A673 (cell line): ENCODE measurements around the gene SCNN1G. TPM values are rescaled to one million over a fixed set of nuclear protein-coding genes. Genes with fewer than 3 reads are reported as not detected.

ENCODE experiments used
- BruUV-seq: library from RNA; stranded (reverse); fragments of 400-500 nt; replicated peaks from 2 replicates; lab custom pipeline; 2021; lab: Mats Ljungman, UMichigan
- CTCF ChIA-PET: fragments of 300-600 bp; sonication (Branson Sonifier 250); formaldehyde crosslinking; loops from one replicate; lab custom pipeline; 2022; ENCODE audit warnings: antibody characterized with exemption; lab: Charles Lee
- POLR2A ChIA-PET: fragments of 300-600 bp; sonication (Branson Sonifier 250); formaldehyde crosslinking; loops from one replicate; lab custom pipeline; 2022; ENCODE audit warnings: antibody characterized with exemption; ENCODE audit not compliant: low non-redundant PET; lab: Charles Lee
- DNase-seq: peaks from one replicate; pipeline ENCODE4 v3.0.0-alpha.2; 2015; ENCODE audit warnings: low spot score
- H3K27ac ChIP-seq: fragments of 200-600 bp; sonication (generic); 2 replicates; pipeline ENCODE4 v1.5.1; 2016; ENCODE audit warnings: mixed run types, low read depth, mild to moderate bottlenecking, mixed read lengths, antibody characterized with exemption, low read length; ENCODE audit not compliant: poor library complexity, severe bottlenecking
- H3K27me3 ChIP-seq: fragments of 200-600 bp; sonication (generic); replicated peaks from 2 replicates; pipeline ENCODE4 v1.6.1; 2017; ENCODE audit warnings: mixed run types, low read depth, mild to moderate bottlenecking, mixed read lengths, antibody characterized with exemption, low read length; ENCODE audit not compliant: insufficient read depth, poor library complexity
- H3K36me3 ChIP-seq: fragments of 200-600 bp; sonication (generic); 2 replicates; pipeline ENCODE4 v1.6.1; 2016; ENCODE audit warnings: mixed run types, mild to moderate bottlenecking, mixed read lengths, antibody characterized with exemption, low read length; ENCODE audit not compliant: insufficient read depth, poor library complexity, severe bottlenecking
- H3K4me1 ChIP-seq: fragments of 200-600 bp; sonication (generic); 2 replicates; pipeline ENCODE4 v1.6.1; 2017; ENCODE audit warnings: mixed run types, mild to moderate bottlenecking, mixed read lengths, antibody characterized with exemption, low read length; ENCODE audit not compliant: insufficient read depth, poor library complexity, severe bottlenecking
- H3K4me3 ChIP-seq: fragments of 200-600 bp; sonication (generic); 2 replicates; pipeline ENCODE4 v1.5.1; 2016; ENCODE audit warnings: low read depth, mixed run types, mild to moderate bottlenecking, mixed read lengths, low read length; ENCODE audit not compliant: poor library complexity, severe bottlenecking
- H3K9me3 ChIP-seq: fragments of 200-600 bp; sonication (generic); 2 replicates; pipeline ENCODE4 v1.6.1; 2016; ENCODE audit warnings: mixed run types, low read depth, mild to moderate bottlenecking, mixed read lengths, antibody characterized with exemption, low read length; ENCODE audit not compliant: poor library complexity, severe bottlenecking
- CTCF ChIP-seq: fragments of 300-800, 200-600 bp; sonication (generic); conservative IDR thresholded peaks from 2 replicates; pipeline ENCODE4 v1.5.1; 2017; ENCODE audit warnings: low read depth, mild to moderate bottlenecking, antibody characterized with exemption, low read length, moderate library complexity, mixed read lengths
- EZH2 ChIP-seq: fragments of 200-600 bp; sonication (generic); IDR thresholded peaks from 2 replicates; pipeline ENCODE4 v1.6.1; 2017; ENCODE audit warnings: borderline replicate concordance, low read depth, mild to moderate bottlenecking, mixed read lengths, antibody characterized with exemption, low read length; ENCODE audit not compliant: poor library complexity, severe bottlenecking
- intact Hi-C: fragments of 100-400 bp; cut with micrococcal nuclease; formaldehyde crosslinking; loops from one replicate; pipeline ENCODE4 v1.10.0; 2022; ENCODE audit not compliant: unreplicated experiment
- total RNA-seq: library from RNA; stranded (reverse); gene quantifications from 2 replicates; pipeline ENCODE4 v1.2.3, GENCODE V29; 2021

Gene SCNN1G
- total RNA-seq, 1 experiment from 2014 or later, result 22.3 TPM

- TF ChIP-seq CTCF (no peak), EZH2 (no peak)
- Histone ChIP-seq H3K4me1 (no peaks in the 10 kb centered on the region), H3K9me3 (no peaks in the 10 kb centered on the region), H3K27ac (no peak overlapping the region), H3K36me3 (peaks cover 4% of the 10 kb centered on the region), H3K4me3 (no peak overlapping the region), H3K27me3 (no peaks in the 10 kb centered on the region)
- DNase-seq, result no peak
- POLR2A ChIA-PET, result no interaction called here
- intact Hi-C loops, result no loop called here
- CTCF ChIA-PET, result no interaction called here
- BruUV-seq, result no TSS peak
Observed at GRCh38 chr16:23213831-23214230, 31.3 kb downstream of the SCNN1G start.

- CTCF ChIA-PET, result no interaction called here
- Histone ChIP-seq H3K27ac (no peak overlapping the region), H3K27me3 (no peaks in the 10 kb centered on the region), H3K9me3 (no peaks in the 10 kb centered on the region), H3K36me3 (peaks cover 4% of the 10 kb centered on the region), H3K4me1 (no peaks in the 10 kb centered on the region), H3K4me3 (no peak overlapping the region)
- no TSS peak for BruUV-seq
- intact Hi-C loops, result no loop called here
- TF ChIP-seq EZH2 (no peak), CTCF (no peak)
- DNase-seq, result no peak
- POLR2A ChIA-PET, result no interaction called here
Observed at GRCh38 chr16:23214796-23215195, 32.3 kb downstream of the SCNN1G start.

DNA sequence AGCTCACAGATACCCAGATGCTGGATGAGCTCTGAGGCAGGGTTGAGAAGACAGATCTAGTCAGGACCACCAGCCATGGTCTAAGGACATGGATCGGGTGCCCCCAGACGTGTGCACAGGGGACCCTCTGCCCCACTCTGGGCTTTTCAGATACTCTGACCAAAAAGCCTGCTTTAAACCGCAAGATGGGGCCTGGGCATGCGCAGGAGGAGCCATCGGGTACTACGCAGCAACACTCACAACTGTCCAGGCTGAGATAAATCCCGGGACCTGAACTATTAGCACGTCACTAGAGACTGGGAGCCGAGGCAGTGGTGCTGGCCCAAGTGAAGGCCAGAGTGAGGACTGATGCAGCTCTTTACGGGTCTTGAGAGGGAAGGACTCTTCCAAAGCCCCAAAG is 32.9 kb downstream of the SCNN1G start:
- H3K9me3 ChIP-seq, result no peaks in the 10 kb centered on the region
- ChIA-PET POLR2A (no interaction called here), CTCF (no interaction called here)
- H3K27ac ChIP-seq, result no peak overlapping the region
- BruUV-seq, result no TSS peak
- DNase-seq, result no peak
- TF ChIP-seq EZH2 (no peak), CTCF (no peak)
- no peaks in the 10 kb centered on the region for H3K27me3 ChIP-seq
- peaks cover 4% of the 10 kb centered on the region for H3K36me3 ChIP-seq
- no peak overlapping the region for H3K4me3 ChIP-seq
- intact Hi-C loops, result no loop called here
- H3K4me1 ChIP-seq, result no peaks in the 10 kb centered on the region
